Psoas muscle (tissue), 8 donors: ENCODE results near the gene P4HB. TPM values are rescaled to one million over a fixed set of nuclear protein-coding genes. Genes with fewer than 3 reads are reported as not detected.
A peak's percentile ranks its signal among the peaks of the same experiment; 100 is the strongest.

Experiments used
- ATAC-seq, 4 donors: fragments of 200-7000 bp; cut with Tn5 transposase; one replicate each; pipeline ENCODE4 v1.9.1; 2020; ENCODE audit warnings: moderate library complexity in 3 of 4, mild to moderate bottlenecking in 2 of 4
- DNase-seq, 2 donors: peaks; one replicate each; pipeline ENCODE4 v3.0.0-alpha.2; 2020
- H3K27ac ChIP-seq: fragments of 200-600 bp; one replicate; pipeline ENCODE4 v1.8.0; 2022
- H3K27me3 ChIP-seq, 3 donors: fragments of 200-600 bp in 1 of 3; one replicate each; pipeline versions ENCODE4 v1.6.1 to v1.8.0; 2013 to 2022; ENCODE audit warnings: low read length in 2 of 3, mild to moderate bottlenecking in 2 of 3, moderate library complexity in 1 of 3; ENCODE audit not compliant: insufficient read depth in 3 of 3
- H3K36me3 ChIP-seq, 2 donors: fragments of 200-600 bp in 1 of 2; one replicate each; pipeline versions ENCODE4 v1.6.1 to v1.8.0; 2013 to 2022; ENCODE audit warnings: low read depth in 1 of 2, mild to moderate bottlenecking in 1 of 2, moderate library complexity in 1 of 2; ENCODE audit not compliant: insufficient read depth in 1 of 2
- H3K4me1 ChIP-seq: fragments of 200-600 bp; one replicate; pipeline ENCODE4 v1.8.0; 2022
- H3K4me3 ChIP-seq: fragments of 200-600 bp; one replicate; pipeline ENCODE4 v1.8.0; 2022; ENCODE audit warnings: mild to moderate bottlenecking
- H3K9me3 ChIP-seq: fragments of 200-600 bp; one replicate; pipeline ENCODE4 v1.8.0; 2022
- WGBS, 3 donors: extraction: QIAGEN DNeasy Blood & Tissue Kit; methylation state at CpG; one replicate each; pipeline versions ENCODE4 v1.1.6 to v1.1.7; 2013; 5-methylcytosine and 5-hydroxymethylcytosine counted together
- intact Hi-C, 2 donors: fragments of 100-400 bp; cut with DNase I; formaldehyde crosslinking; loops; one replicate each; pipeline versions ENCODE4 v1.11.0 to v1.14.2; 2022
- polyA plus RNA-seq, 3 donors: library from polyadenylated mRNA; stranded (reverse); fragments of 200-250 nt; gene quantifications; one replicate each; pipeline ENCODE4 v1.2.3, GENCODE V29; 2013
- total RNA-seq, 4 donors: library from RNA; stranded (reverse); fragmentation: NEBNext Ultra II Directional in 2 of 4; extraction: Animal tissue kit (Norgen Biotek cat#: 25700) in 2 of 4; gene quantifications; one replicate each; pipeline versions ENCODE4 v1.2.1 to v1.2.4, GENCODE V29; 2021 to 2023
- TF ChIP-seq, protein P1 (sequence below): fragments of 200-600 bp; IDR thresholded peaks from one replicate; pipeline ENCODE4 v1.8.0; 2022; ENCODE audit warnings: antibody characterized with exemption
- donor health status: healthy with polysubstance abuse.
- donor health status: DM: no; HTN: no; CAD: no; lungs with moderate emphysema.
- donor health status: Bipolar disorder and iron deficiency.
- donor health status: healthy.
- donor health status: DM: yes; HTN: yes; CAD: no.
- donor health status: DM: no; HTN: no; CAD: no.
- donor health status: DM: no; HTN: no; CAD: no.
- donor health status: DM: yes; HTN: yes; CAD: no.

P4HB gene
- total and polyA plus RNA-seq, 7 donors, result 236 to 384 (median 267) TPM

DNA sequence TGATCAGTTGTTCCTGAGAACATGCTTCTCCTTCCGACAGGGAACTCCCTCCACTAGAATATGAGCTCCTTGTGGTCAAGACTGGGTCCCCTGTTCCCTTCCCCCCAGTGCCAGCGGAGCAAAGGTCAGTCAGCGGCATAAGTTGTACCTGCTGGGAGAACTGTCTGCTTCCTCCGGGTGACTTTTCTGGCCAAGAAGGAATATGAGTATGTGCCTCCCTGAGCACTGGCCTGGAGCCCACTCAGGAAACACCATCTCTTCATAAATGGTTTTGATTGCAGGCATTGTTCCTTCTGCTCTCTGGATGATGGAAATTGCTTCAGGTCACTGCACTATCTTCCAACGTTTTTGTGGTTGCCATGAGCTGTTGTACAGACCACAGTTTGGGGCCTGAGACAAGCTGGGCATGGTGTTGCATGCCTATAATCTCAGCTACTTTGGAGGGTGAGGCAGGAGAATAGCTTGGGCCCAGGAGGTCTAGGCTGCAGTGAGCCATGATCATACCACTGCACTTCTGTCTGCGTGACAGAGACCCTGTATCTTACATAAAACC lies 2.9 kb upstream of the P4HB start:
- WGBS, 3 donors, result 48 to 71% (median 59%) methylated on average over 6 of the region's 6 CpGs
- ATAC-seq, result no peak
- intact Hi-C loops, result no loop called here
- TF ChIP-seq, protein P1, sequence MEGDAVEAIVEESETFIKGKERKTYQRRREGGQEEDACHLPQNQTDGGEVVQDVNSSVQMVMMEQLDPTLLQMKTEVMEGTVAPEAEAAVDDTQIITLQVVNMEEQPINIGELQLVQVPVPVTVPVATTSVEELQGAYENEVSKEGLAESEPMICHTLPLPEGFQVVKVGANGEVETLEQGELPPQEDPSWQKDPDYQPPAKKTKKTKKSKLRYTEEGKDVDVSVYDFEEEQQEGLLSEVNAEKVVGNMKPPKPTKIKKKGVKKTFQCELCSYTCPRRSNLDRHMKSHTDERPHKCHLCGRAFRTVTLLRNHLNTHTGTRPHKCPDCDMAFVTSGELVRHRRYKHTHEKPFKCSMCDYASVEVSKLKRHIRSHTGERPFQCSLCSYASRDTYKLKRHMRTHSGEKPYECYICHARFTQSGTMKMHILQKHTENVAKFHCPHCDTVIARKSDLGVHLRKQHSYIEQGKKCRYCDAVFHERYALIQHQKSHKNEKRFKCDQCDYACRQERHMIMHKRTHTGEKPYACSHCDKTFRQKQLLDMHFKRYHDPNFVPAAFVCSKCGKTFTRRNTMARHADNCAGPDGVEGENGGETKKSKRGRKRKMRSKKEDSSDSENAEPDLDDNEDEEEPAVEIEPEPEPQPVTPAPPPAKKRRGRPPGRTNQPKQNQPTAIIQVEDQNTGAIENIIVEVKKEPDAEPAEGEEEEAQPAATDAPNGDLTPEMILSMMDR, result no peak
- peak overlapping the region; percentile 98 for H3K27ac ChIP-seq
- no peak for DNase-seq
- H3K27me3 ChIP-seq, result no peaks in the 10 kb centered on the region
- H3K4me1 ChIP-seq, result peaks cover 42% of the 10 kb centered on the region
- peaks cover 0 to 37% of the 10 kb centered on the region in 2 donors for H3K36me3 ChIP-seq
- H3K4me3 ChIP-seq, result no peak overlapping the region
- H3K9me3 ChIP-seq, result no peaks in the 10 kb centered on the region

DNA sequence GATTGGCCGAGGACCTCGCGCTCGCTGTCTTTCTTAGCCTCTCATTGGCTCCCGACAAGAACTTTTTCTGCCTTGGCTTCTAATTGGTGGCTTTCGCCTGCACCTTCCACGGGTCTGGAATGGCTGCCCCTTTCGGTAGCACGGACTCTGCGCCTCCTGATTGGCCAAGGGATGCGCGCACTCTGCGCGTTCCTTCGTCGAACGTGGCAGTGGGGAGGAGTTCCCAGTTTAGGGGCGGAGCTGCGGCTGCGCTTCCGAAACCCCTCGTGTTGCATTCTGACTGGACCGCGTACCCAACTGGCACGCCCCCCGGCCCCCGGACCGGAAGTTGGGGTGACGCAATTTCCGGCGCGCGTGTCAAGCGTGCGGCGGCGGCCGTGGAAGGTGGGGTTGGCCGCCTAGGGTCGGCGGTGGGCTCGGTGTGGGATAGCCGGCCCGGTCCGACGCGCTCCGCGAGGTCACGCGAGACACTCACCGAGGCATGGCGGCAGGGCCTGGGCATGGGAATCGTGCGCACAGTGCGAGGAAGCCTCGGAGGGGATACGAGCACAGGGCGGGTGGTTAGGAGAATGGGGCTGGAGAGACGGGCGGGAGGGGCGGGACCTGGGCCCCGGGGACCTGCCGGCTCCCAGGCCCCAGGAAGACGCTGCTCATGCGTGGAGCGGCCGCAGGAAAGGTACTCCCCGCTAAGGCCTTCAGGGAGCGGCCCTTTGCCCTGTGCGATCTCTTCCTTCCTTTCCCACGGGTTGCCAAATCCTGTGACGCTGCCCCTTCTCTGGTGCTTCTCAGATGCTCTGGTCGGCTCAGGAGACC lies 627 bp upstream of the P4HB start:
- Histone ChIP-seq H3K4me1 (peaks cover 34% of the 10 kb centered on the region), H3K27ac (peak overlapping the region; percentile 98), H3K9me3 (no peaks in the 10 kb centered on the region), H3K36me3 (peaks cover 0 to 42% of the 10 kb centered on the region in 2 donors), H3K27me3 (no peaks in the 10 kb centered on the region), H3K4me3 (peak overlapping the region; percentile 78)
- DNase-seq (peak; percentile 99 to 100), ATAC-seq (peak; percentile 89 to 92 (median 90))
- WGBS, 3 donors, result 0 to 1% (median 0%) methylated on average over 61 to 74 of the region's 74 CpGs
- TF ChIP-seq, protein P1, result peak; percentile 16
- intact Hi-C loops, result loop anchor here in 1 of 2 donors (2.0 kb wide), 1 partner anchor 26 kb away; the partner anchor contains the start of gene PPP1R27

DNA sequence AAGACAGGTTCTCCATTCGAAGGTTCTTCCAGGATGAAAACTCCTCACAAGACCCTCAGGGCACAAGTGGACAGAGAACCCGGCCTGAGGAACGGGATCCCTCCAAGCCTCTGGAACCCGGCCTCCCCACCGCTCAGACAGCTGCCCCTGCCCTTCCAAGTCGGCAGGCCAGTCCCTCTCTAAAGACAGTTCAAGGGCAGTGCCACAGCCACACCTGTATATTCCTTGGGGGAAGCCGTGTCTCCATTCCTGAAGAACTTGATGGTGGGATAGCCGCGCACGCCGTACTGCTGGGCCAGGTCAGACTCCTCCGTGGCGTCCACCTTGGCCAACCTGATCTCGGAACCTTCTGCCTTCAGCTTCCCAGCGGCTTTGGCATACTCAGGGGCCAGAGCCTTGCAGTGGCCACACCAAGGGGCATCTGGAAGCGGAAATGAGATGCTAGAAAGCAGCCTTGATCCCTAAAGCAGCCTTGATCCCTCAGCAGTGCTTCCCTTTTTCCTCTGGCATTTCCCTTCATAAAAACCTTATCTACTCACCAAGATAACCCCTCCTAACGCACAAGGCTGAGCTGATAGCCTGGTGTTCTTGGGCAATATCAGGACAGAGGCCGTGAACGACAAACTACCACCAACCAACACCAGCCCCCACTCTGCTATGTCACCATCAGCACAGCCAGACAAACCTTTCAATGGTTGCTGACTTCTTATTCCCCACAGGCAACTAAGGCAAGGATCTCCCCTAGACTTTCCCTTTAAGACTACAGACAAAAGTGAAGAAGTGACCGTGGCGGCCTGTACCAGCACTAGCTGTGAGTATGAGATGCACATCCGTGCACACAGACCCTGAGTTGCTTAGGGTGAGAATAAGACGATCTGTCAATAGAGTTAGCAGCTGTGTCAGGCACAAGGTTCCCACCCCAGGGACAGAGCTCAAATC lies 1.1 kb downstream of the P4HB start:
- no peak for ATAC-seq
- TF ChIP-seq, protein P1, result no peak
- Histone ChIP-seq H3K4me1 (peaks cover 50% of the 10 kb centered on the region), H3K27me3 (no peaks in the 10 kb centered on the region), H3K4me3 (peak overlapping the region; percentile 82), H3K36me3 (peaks cover 3 to 49% of the 10 kb centered on the region in 2 donors), H3K27ac (peak overlapping the region; percentile 97), H3K9me3 (no peaks in the 10 kb centered on the region)
- intact Hi-C loops, result loop anchor here (2.0 to 5.0 kb wide), 2 partner anchors 16 to 37 kb away; no protein-coding TSS in a partner anchor
- DNase-seq, result no peak
- WGBS, 3 donors, result 36 to 45% (median 37%) methylated on average over 22 to 23 of the region's 23 CpGs

DNA sequence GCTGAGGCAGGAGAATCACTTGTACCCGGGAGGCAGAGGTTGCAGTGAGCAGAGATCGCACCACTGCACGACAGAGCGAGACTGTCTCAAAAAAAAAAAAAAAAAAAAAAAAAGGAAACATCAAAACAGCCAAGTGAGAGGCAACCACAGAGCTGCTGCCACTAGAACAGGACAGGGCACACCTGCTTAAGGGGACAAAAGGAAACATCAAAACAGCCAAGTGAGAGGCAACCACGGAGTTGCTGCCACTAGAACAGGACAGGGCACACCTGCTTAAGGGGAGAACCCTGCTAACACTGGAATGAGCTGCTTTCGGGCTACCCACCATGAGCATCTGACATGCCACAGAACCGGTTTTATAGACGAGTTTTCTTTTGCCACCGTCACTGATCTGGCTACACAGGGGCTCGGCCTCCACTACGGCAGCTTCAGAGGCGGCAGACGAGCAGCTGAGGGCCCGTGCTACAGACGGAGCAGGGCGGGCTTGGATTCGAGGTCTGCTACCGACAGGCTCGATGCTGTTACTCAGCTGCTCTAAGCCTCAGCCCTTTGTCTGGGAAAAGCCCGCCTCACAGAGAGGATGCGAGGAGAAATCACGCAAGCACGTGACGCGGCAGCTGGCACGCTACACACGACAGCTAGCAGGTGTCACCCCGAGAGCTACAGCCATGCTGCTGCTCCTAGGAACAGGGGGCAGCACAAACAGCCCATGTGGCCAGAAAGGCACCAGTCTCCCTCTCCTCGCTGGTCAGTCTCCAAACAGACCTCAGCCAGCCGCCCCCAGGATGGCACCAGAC lies 2.0 kb downstream of the P4HB start:
- intact Hi-C loops, result loop anchor here (2.0 to 5.0 kb wide), 2 partner anchors 16 to 36 kb away; no protein-coding TSS in a partner anchor
- Histone ChIP-seq H3K4me1 (peaks cover 50% of the 10 kb centered on the region), H3K36me3 (peaks cover 3 to 56% of the 10 kb centered on the region in 2 donors), H3K27me3 (no peaks in the 10 kb centered on the region), H3K4me3 (peak overlapping the region; percentile 82), H3K9me3 (no peaks in the 10 kb centered on the region), H3K27ac (peak overlapping the region; percentile 97)
- WGBS, 3 donors, result 56 to 66% (median 60%) methylated on average over 30 of the region's 30 CpGs
- TF ChIP-seq, protein P1, result no peak
- no peak for DNase-seq
- no peak for ATAC-seq
